Measurements from ENCODE around the gene JHY.
A peak's percentile ranks its signal among the peaks of the same experiment; 100 is the strongest.

Gene JHY

DNA sequence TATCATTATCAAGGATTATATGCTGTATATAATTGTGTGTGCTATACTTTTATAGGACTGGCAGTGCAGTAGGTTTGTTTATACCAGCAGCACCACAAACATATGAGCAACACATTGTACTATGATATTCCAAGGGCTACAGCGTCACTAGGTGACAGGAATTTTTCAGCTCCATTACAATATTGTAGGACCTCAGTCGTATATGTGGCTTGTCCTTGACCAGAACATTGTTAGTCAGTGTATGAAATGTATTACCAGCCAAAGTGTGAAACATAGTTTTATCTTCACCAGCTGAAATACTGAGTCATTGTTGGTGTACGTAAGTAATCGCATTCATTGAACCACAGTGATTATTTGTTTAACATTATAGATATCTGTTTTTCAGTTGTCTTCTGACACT lies 20.4 kb downstream of the JHY start:
- Histone ChIP-seq H3K79me2 (ENCODE audit: low read length) (no peaks in the 10 kb centered on the region), H3K4me1 (ENCODE audit: low read length) (no peaks in the 10 kb centered on the region), H3K27me3 (ENCODE audit: low read depth, low read length) (peaks cover 22% of the 10 kb centered on the region), H3K27ac (ENCODE audit: low read length) (no peak overlapping the region), H3K4me3 (ENCODE audit: low read length) (no peak overlapping the region), H2AFZ (ENCODE audit: low read depth, low read length) (no peak overlapping the region), H3K36me3 (replicated peaks; ENCODE audit: low read depth, low read length) (no peaks in the 10 kb centered on the region), H3K4me2 (ENCODE audit: low read length) (no peak overlapping the region), H3K9me3 (ENCODE audit: insufficient read depth, low read length) (no peaks in the 10 kb centered on the region), H4K20me1 (ENCODE audit: insufficient read depth, low read length) (no peaks in the 10 kb centered on the region), H3K9ac (ENCODE audit: low read length) (no peak overlapping the region)
- TF ChIP-seq EZH2phosphoT487 (IDR thresholded peaks at IDR 0.05; ENCODE audit: low read depth) = no peak
- TF ChIP-seq, protein P1, sequence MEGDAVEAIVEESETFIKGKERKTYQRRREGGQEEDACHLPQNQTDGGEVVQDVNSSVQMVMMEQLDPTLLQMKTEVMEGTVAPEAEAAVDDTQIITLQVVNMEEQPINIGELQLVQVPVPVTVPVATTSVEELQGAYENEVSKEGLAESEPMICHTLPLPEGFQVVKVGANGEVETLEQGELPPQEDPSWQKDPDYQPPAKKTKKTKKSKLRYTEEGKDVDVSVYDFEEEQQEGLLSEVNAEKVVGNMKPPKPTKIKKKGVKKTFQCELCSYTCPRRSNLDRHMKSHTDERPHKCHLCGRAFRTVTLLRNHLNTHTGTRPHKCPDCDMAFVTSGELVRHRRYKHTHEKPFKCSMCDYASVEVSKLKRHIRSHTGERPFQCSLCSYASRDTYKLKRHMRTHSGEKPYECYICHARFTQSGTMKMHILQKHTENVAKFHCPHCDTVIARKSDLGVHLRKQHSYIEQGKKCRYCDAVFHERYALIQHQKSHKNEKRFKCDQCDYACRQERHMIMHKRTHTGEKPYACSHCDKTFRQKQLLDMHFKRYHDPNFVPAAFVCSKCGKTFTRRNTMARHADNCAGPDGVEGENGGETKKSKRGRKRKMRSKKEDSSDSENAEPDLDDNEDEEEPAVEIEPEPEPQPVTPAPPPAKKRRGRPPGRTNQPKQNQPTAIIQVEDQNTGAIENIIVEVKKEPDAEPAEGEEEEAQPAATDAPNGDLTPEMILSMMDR (IDR thresholded peaks at IDR 0.05; ENCODE audit: low read depth, low read length) = no peak

DNA sequence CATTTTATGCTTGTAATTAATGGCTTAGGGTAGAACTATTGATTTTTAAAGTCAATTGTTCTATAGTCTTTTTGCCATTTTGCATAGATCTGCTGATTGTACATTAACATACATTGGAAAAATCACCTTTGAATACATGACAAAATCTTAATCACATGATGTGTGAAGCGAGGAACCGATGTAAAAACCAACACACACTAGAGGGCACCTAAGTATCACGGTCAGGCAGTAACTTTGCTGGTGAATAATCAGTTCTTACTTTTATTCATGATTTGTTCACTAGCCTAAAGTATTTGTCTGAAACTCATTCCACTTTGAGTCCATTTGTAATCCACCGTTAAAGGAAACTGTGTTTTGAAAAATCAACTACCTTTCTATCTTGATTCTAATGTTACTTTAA lies 28.2 kb downstream of the JHY start:
- Histone ChIP-seq H3K4me3 (ENCODE audit: low read length) (no peak overlapping the region), H3K9ac (ENCODE audit: low read length) (no peak overlapping the region), H4K20me1 (ENCODE audit: insufficient read depth, low read length) (no peaks in the 10 kb centered on the region), H3K27ac (ENCODE audit: low read length) (no peak overlapping the region), H3K79me2 (ENCODE audit: low read length) (no peaks in the 10 kb centered on the region), H3K27me3 (ENCODE audit: low read depth, low read length) (peaks cover 15% of the 10 kb centered on the region), H3K36me3 (replicated peaks; ENCODE audit: low read depth, low read length) (no peaks in the 10 kb centered on the region), H3K4me1 (ENCODE audit: low read length) (no peaks in the 10 kb centered on the region), H3K9me3 (ENCODE audit: insufficient read depth, low read length) (no peaks in the 10 kb centered on the region), H2AFZ (ENCODE audit: low read depth, low read length) (no peak overlapping the region), H3K4me2 (ENCODE audit: low read length) (no peak overlapping the region)
- TF ChIP-seq EZH2phosphoT487 (IDR thresholded peaks at IDR 0.05; ENCODE audit: low read depth) = no peak
- TF ChIP-seq, protein P1 (IDR thresholded peaks at IDR 0.05; ENCODE audit: low read depth, low read length) = peak; percentile 57

DNA sequence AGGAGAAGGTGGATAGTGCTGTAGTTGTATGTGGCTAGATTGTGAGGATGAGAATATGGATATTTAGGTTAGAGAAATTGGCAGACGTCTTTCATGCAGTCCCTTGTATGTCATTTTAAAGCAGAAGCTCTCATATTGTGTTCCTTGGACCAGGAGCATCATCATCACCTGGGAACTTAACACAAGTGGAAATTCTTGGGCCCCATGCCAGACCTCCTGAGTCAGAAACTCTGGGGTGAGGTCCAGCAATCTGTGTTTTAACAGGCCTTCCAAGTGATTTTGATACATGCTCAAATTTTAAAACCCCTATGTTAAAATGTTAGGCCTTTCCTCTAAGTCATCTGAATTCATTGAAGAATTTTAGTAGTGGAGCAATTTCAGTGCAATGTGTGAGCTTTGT lies 34.8 kb downstream of the JHY start:
- TF ChIP-seq, protein P1 (IDR thresholded peaks at IDR 0.05; ENCODE audit: low read depth, low read length) = no peak
- no peak for TF ChIP-seq EZH2phosphoT487 (IDR thresholded peaks at IDR 0.05; ENCODE audit: low read depth)
- no peaks in the 10 kb centered on the region for H3K79me2 ChIP-seq (ENCODE audit: low read length)
- no peaks in the 10 kb centered on the region for H3K36me3 ChIP-seq (replicated peaks; ENCODE audit: low read depth, low read length)
- H3K9me3 ChIP-seq (ENCODE audit: insufficient read depth, low read length) = no peaks in the 10 kb centered on the region
- H2AFZ ChIP-seq (ENCODE audit: low read depth, low read length) = no peak overlapping the region
- no peak overlapping the region for H3K4me3 ChIP-seq (ENCODE audit: low read length)
- H3K4me2 ChIP-seq (ENCODE audit: low read length) = no peak overlapping the region
- H4K20me1 ChIP-seq (ENCODE audit: insufficient read depth, low read length) = no peaks in the 10 kb centered on the region
- H3K27me3 ChIP-seq (ENCODE audit: low read depth, low read length) = peaks cover 27% of the 10 kb centered on the region; the same call in 1 of the 2 replicates
- no peak overlapping the region for H3K27ac ChIP-seq (ENCODE audit: low read length)
- H3K4me1 ChIP-seq (ENCODE audit: low read length) = no peaks in the 10 kb centered on the region
- H3K9ac ChIP-seq (ENCODE audit: low read length) = no peak overlapping the region

DNA sequence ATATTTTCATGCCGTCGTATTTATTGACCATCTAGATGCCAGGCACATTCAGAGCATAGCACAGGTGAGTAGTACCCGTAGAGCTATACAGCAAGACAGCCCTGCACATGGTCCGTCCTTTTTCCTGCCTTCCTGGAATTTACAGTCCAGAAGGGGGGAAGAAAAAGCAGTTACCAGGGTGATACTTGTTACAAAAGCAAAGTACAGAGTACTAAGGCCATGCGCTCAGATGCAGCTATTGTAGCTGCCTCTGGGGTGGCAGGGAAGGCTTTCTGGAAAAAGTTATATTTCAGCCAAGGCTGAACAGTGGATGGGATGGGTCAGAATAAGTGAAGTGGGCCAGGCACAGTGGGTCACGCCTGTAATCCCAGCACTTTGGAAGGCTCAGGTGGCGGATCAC lies 36.2 kb downstream of the JHY start:
- no peak overlapping the region for H3K9ac ChIP-seq (ENCODE audit: low read length)
- peaks cover 25% of the 10 kb centered on the region; the same call in 1 of the 2 replicates for H3K27me3 ChIP-seq (ENCODE audit: low read depth, low read length)
- no peak overlapping the region for H3K27ac ChIP-seq (ENCODE audit: low read length)
- TF ChIP-seq EZH2phosphoT487 (IDR thresholded peaks at IDR 0.05; ENCODE audit: low read depth) = no peak
- TF ChIP-seq, protein P1 (IDR thresholded peaks at IDR 0.05; ENCODE audit: low read depth, low read length) = no peak
- no peaks in the 10 kb centered on the region for H4K20me1 ChIP-seq (ENCODE audit: insufficient read depth, low read length)
- H3K4me2 ChIP-seq (ENCODE audit: low read length) = no peak overlapping the region
- H3K79me2 ChIP-seq (ENCODE audit: low read length) = no peaks in the 10 kb centered on the region
- no peak overlapping the region for H2AFZ ChIP-seq (ENCODE audit: low read depth, low read length)
- no peak overlapping the region for H3K4me3 ChIP-seq (ENCODE audit: low read length)
- no peaks in the 10 kb centered on the region for H3K36me3 ChIP-seq (replicated peaks; ENCODE audit: low read depth, low read length)
- H3K9me3 ChIP-seq (ENCODE audit: insufficient read depth, low read length) = no peaks in the 10 kb centered on the region
- no peaks in the 10 kb centered on the region for H3K4me1 ChIP-seq (ENCODE audit: low read length)
